ENCODE results near the gene ATP9A.

- no peak for TF ChIP-seq CTCF (optimal IDR thresholded peaks at IDR 0.05 in 1 of 3, IDR thresholded peaks at IDR 0.05 in 1 of 3, conservative IDR thresholded peaks at IDR 0.05 in 1 of 3; ENCODE audit: extremely low read depth in 1 of 3, insufficient read depth in 2 of 3, low read length in 3 of 3)
- TF ChIP-seq EZH2 (IDR thresholded peaks at IDR 0.05; ENCODE audit: low read length) = no peak
These were observed 154.6 kb downstream of the ATP9A start for GRCh38 chr20:51613580-51613979.
